ENCODE data around the gene SELENOM. TPM values are rescaled to one million over a fixed set of nuclear protein-coding genes. Genes with fewer than 3 reads are reported as not detected.

Gene SELENOM
- total RNA-seq, 1 experiment from 2014 or later, result 3.2 TPM

DNA sequence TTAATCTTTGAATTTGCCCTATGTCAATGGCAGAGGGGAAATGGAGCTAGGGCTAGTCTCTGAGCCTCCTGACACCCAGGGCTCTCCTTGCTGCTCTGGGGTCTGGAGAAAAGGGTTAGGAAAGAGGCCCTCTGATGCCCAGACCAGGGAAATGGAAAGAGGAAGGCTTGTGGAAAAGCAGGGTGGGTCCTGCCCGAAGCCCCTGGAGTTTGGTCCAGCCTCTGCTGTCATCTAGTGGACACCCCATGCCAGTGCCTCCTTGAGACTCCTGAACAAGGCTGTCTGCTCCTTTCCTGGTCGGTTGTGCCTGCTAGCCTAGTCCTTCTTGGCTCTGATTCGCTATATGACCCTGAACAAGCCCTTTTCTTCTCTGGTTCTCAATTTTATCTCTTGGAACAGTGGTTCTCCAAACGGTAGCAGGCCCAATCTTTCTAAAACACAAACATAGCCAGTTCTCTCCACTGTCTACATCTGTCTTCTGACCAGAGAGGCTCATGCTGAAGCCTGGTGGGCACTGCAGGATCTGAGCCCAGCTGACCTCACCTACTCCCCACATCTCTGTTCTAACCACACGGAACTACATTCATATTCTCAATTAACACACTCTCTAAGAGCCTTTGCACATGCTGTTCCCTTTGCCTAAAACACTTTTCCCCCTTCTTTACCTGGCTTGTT, 41.7 kb upstream of the SELENOM start:
- Histone ChIP-seq H3K27me3 (replicated peaks; ENCODE audit: insufficient read depth, low read depth, low read length, poor library complexity) (no peaks in the 10 kb centered on the region), H3K4me1 (ENCODE audit: insufficient read depth, low read length, poor library complexity, severe bottlenecking) (no peaks in the 10 kb centered on the region), H3K36me3 (ENCODE audit: insufficient read depth, low read length, poor library complexity, severe bottlenecking) (no peaks in the 10 kb centered on the region), H3K27ac (ENCODE audit: low read depth, low read length, poor library complexity, severe bottlenecking) (no peak overlapping the region), H3K4me3 (ENCODE audit: low read depth, low read length, poor library complexity, severe bottlenecking) (no peak overlapping the region), H3K9me3 (ENCODE audit: low read depth, low read length, poor library complexity, severe bottlenecking) (peaks cover 3% of the 10 kb centered on the region)
- POLR2A ChIA-PET (ENCODE audit: low non-redundant PET), result no interaction called here
- CTCF ChIA-PET, result interaction anchor here (0.5 to 1.1 kb wide), 2 partner anchors 42 to 542 kb away, joined by 4 to 13 read pairs; partner anchors contain the start of genes SELENOM and TCN2
- peak; percentile 78 for DNase-seq (ENCODE audit: low spot score)
- TF ChIP-seq EZH2 (IDR thresholded peaks at IDR 0.05; ENCODE audit: borderline replicate concordance, low read depth, low read length, poor library complexity, severe bottlenecking), result no peak
- TF ChIP-seq, protein P1, sequence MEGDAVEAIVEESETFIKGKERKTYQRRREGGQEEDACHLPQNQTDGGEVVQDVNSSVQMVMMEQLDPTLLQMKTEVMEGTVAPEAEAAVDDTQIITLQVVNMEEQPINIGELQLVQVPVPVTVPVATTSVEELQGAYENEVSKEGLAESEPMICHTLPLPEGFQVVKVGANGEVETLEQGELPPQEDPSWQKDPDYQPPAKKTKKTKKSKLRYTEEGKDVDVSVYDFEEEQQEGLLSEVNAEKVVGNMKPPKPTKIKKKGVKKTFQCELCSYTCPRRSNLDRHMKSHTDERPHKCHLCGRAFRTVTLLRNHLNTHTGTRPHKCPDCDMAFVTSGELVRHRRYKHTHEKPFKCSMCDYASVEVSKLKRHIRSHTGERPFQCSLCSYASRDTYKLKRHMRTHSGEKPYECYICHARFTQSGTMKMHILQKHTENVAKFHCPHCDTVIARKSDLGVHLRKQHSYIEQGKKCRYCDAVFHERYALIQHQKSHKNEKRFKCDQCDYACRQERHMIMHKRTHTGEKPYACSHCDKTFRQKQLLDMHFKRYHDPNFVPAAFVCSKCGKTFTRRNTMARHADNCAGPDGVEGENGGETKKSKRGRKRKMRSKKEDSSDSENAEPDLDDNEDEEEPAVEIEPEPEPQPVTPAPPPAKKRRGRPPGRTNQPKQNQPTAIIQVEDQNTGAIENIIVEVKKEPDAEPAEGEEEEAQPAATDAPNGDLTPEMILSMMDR (conservative IDR thresholded peaks at IDR 0.05; ENCODE audit: low read depth, low read length), result peak; percentile 87
- BruUV-seq (replicated peaks), result no TSS peak
- intact Hi-C loops (cut with micrococcal nuclease; ENCODE audit: unreplicated experiment), result loop anchor here (1.0 to 5.0 kb wide), 6 partner anchors 42 to 514 kb away; partner anchors contain the start of genes SELENOM and SLC35E4

- H3K4me1 ChIP-seq (ENCODE audit: insufficient read depth, low read length, poor library complexity, severe bottlenecking), result peaks cover 3% of the 10 kb centered on the region
- no TSS peak for BruUV-seq (replicated peaks)
- no peak overlapping the region for H3K27ac ChIP-seq (ENCODE audit: low read depth, low read length, poor library complexity, severe bottlenecking)
- TF ChIP-seq, protein P1 (conservative IDR thresholded peaks at IDR 0.05; ENCODE audit: low read depth, low read length), result no peak
- no peak for TF ChIP-seq EZH2 (IDR thresholded peaks at IDR 0.05; ENCODE audit: borderline replicate concordance, low read depth, low read length, poor library complexity, severe bottlenecking)
- H3K9me3 ChIP-seq (ENCODE audit: low read depth, low read length, poor library complexity, severe bottlenecking), result peaks cover 3% of the 10 kb centered on the region
- no peak overlapping the region for H3K4me3 ChIP-seq (ENCODE audit: low read depth, low read length, poor library complexity, severe bottlenecking)
- ChIA-PET CTCF (interaction anchor here (1.1 kb wide), 1 partner anchor 41 kb away, joined by 4 read pairs; the partner anchor contains the start of gene SELENOM), POLR2A (ENCODE audit: low non-redundant PET) (no interaction called here)
- no peak for DNase-seq (ENCODE audit: low spot score)
- H3K36me3 ChIP-seq (ENCODE audit: insufficient read depth, low read length, poor library complexity, severe bottlenecking), result no peaks in the 10 kb centered on the region
- intact Hi-C loops (cut with micrococcal nuclease; ENCODE audit: unreplicated experiment), result loop anchor here (2.0 to 5.0 kb wide), 5 partner anchors 64 to 514 kb away; partner anchors contain the start of gene SLC35E4
- H3K27me3 ChIP-seq (replicated peaks; ENCODE audit: insufficient read depth, low read depth, low read length, poor library complexity), result no peaks in the 10 kb centered on the region
These were observed 41.1 kb upstream of the SELENOM start for GRCh38 chr22:31148488-31148887.

- BruUV-seq (replicated peaks), result no TSS peak
- intact Hi-C loops (cut with micrococcal nuclease; ENCODE audit: unreplicated experiment), result no loop called here
- CTCF ChIA-PET, result no interaction called here
- Histone ChIP-seq H3K4me1 (ENCODE audit: insufficient read depth, low read length, poor library complexity, severe bottlenecking) (peaks cover 19% of the 10 kb centered on the region), H3K27me3 (replicated peaks; ENCODE audit: insufficient read depth, low read depth, low read length, poor library complexity) (no peaks in the 10 kb centered on the region), H3K9me3 (ENCODE audit: low read depth, low read length, poor library complexity, severe bottlenecking) (peaks cover 3% of the 10 kb centered on the region), H3K27ac (ENCODE audit: low read depth, low read length, poor library complexity, severe bottlenecking) (no peak overlapping the region), H3K36me3 (ENCODE audit: insufficient read depth, low read length, poor library complexity, severe bottlenecking) (no peaks in the 10 kb centered on the region), H3K4me3 (ENCODE audit: low read depth, low read length, poor library complexity, severe bottlenecking) (no peak overlapping the region)
- TF ChIP-seq, protein P1 (conservative IDR thresholded peaks at IDR 0.05; ENCODE audit: low read depth, low read length), result no peak
- no peak for TF ChIP-seq EZH2 (IDR thresholded peaks at IDR 0.05; ENCODE audit: borderline replicate concordance, low read depth, low read length, poor library complexity, severe bottlenecking)
- no peak for DNase-seq (ENCODE audit: low spot score)
- POLR2A ChIA-PET (ENCODE audit: low non-redundant PET), result no interaction called here
These were observed 36.9 kb upstream of the SELENOM start for GRCh38 chr22:31144223-31144622.

All from A673 (cell line).